Naive thymus-derived CD4-positive, alpha-beta T cell (primary cell): Measurements from ENCODE around the gene ATOH8. TPM values are rescaled to one million over a fixed set of nuclear protein-coding genes. Genes with fewer than 3 reads are reported as not detected.

Experiments used
- ATAC-seq: fragments of 150-1000 bp; cut with Tn5 transposase; 2 replicates; pipeline ENCODE4 v1.10.0; 2021; ENCODE audit warnings: mild to moderate bottlenecking, moderate library complexity
- CTCF ChIA-PET: fragments of 350-600 bp; sonication (Branson Sonifier 250); formaldehyde crosslinking; loops from one replicate; lab custom pipeline; 2021; ENCODE audit warnings: antibody characterized with exemption; lab: Charles Lee
- POLR2A ChIA-PET: fragments of 350-600 bp; sonication (Branson Sonifier 250); formaldehyde crosslinking; loops from one replicate; lab custom pipeline; 2021; ENCODE audit warnings: antibody characterized with exemption, inconsistent platforms; lab: Charles Lee
- DNase-seq, 9 donors: peaks; one replicate each; pipeline versions ENCODE4 v3.0.0 to v3.0.0-alpha.2; 2020 to 2022; ENCODE audit warnings: mixed read lengths in 1 of 9
- H3K27ac ChIP-seq: one replicate; pipeline ENCODE4 v1.7.0; 2013; ENCODE audit warnings: mild to moderate bottlenecking, low read depth, low read length, moderate library complexity
- H3K27me3 ChIP-seq, 2 donors: one replicate each; pipeline ENCODE4 v1.7.0; 2013; ENCODE audit warnings: low read length in 2 of 2, mild to moderate bottlenecking in 2 of 2, moderate library complexity in 2 of 2; ENCODE audit not compliant: control insufficient read depth in 2 of 2, insufficient read depth in 2 of 2
- H3K36me3 ChIP-seq, 3 experiments: 1 replicate in 2 of 3; 2 replicates in 1 of 3; pipeline ENCODE4 v1.7.0; 2013; ENCODE audit warnings: low read length in 3 of 3, mild to moderate bottlenecking in 3 of 3, moderate library complexity in 1 of 3; ENCODE audit not compliant: insufficient read depth in 3 of 3, control insufficient read depth in 2 of 3
- H3K4me1 ChIP-seq, 2 donors: one replicate each; pipeline ENCODE4 v1.7.0; 2013; ENCODE audit warnings: low read length in 2 of 2, mild to moderate bottlenecking in 2 of 2, moderate library complexity in 1 of 2; ENCODE audit not compliant: control insufficient read depth in 2 of 2, insufficient read depth in 2 of 2
- H3K4me3 ChIP-seq: 2 replicates; pipeline ENCODE4 v1.7.0; 2013; ENCODE audit warnings: mild to moderate bottlenecking, low read length
- H3K9me3 ChIP-seq, 3 experiments: 1 replicate in 2 of 3; 2 replicates in 1 of 3; pipeline ENCODE4 v1.7.0; 2013; ENCODE audit warnings: low read length in 3 of 3; ENCODE audit not compliant: control insufficient read depth in 2 of 3
- H3K27ac Mint-ChIP-seq, 9 donors: one replicate each; pipeline ENCODE4 v1.8.0; 2020 to 2022; ENCODE audit warnings: mixed read lengths in 9 of 9, mild to moderate bottlenecking in 8 of 9, moderate library complexity in 5 of 9, inconsistent platforms in 2 of 9
- H3K27me3 Mint-ChIP-seq, 5 donors: one replicate each; pipeline ENCODE4 v1.8.0; 2021 to 2022; ENCODE audit warnings: mixed read lengths in 5 of 5, mild to moderate bottlenecking in 1 of 5
- H3K36me3 Mint-ChIP-seq, 5 donors: one replicate each; pipeline ENCODE4 v1.8.0; 2020 to 2022; ENCODE audit warnings: mixed read lengths in 5 of 5, mild to moderate bottlenecking in 3 of 5, inconsistent platforms in 1 of 5
- H3K4me1 Mint-ChIP-seq, 7 donors: one replicate each; pipeline ENCODE4 v1.8.0; 2020 to 2022; ENCODE audit warnings: mixed read lengths in 7 of 7, mild to moderate bottlenecking in 3 of 7, inconsistent platforms in 1 of 7
- H3K4me3 Mint-ChIP-seq, 10 donors: one replicate each; pipeline ENCODE4 v1.8.0; 2020 to 2022; ENCODE audit warnings: mild to moderate bottlenecking in 10 of 10, mixed read lengths in 10 of 10, moderate library complexity in 6 of 10, inconsistent platforms in 2 of 10
- H3K9me3 Mint-ChIP-seq, 11 donors: one replicate each; pipeline ENCODE4 v1.8.0; 2020 to 2022; ENCODE audit warnings: mixed read lengths in 11 of 11, mild to moderate bottlenecking in 4 of 11, inconsistent platforms in 1 of 11, moderate library complexity in 1 of 11
- intact Hi-C, 2 donors: fragments of 100-400 bp; cut with micrococcal nuclease; formaldehyde crosslinking; loops; one replicate each; pipeline ENCODE4 v1.15.1; 2023
- polyA plus RNA-seq, 2 donors: library from polyadenylated mRNA; unstranded; fragments of 300-500 nt; fragmentation: Illumina TruSeq; gene quantifications; one replicate each; pipeline ENCODE4 v1.2.3, GENCODE V29; 2021
- total RNA-seq, 6 experiments: library from RNA in 5 of 6; stranded (reverse) in 5 of 6; gene quantifications; 1 replicate in 5 of 6; 2 replicates in 1 of 6; pipeline ENCODE4 v1.2.3 and lab custom pipeline; 2021 to 2026

Gene ATOH8
- total and polyA plus RNA-seq, 7 experiments from 2014 or later, result 0.42 to 0.73 TPM; not detected in 5

- no peak overlapping the region for H3K27ac Mint-ChIP-seq
- ATAC-seq (no peak), DNase-seq (no peak)
- peak overlapping the region in 5 of 10 donors; percentile 7 to 75 (median 57) for H3K4me3 Mint-ChIP-seq
- H3K4me1 Mint-ChIP-seq, result peaks cover 5 to 23% (median 16%) of the 10 kb centered on the region in 7 donors
- H3K36me3 Mint-ChIP-seq, result no peaks in the 10 kb centered on the region
- ChIA-PET POLR2A (no interaction called here), CTCF (no interaction called here)
- Histone ChIP-seq H3K27me3 (peaks cover 7 to 10% of the 10 kb centered on the region in 2 donors), H3K4me1 (peaks cover 9 to 13% of the 10 kb centered on the region in 2 donors), H3K4me3 (no peak overlapping the region), H3K36me3 (no peaks in the 10 kb centered on the region), H3K9me3 (no peaks in the 10 kb centered on the region), H3K27ac (no peak overlapping the region)
- H3K27me3 Mint-ChIP-seq, result peaks cover 47 to 61% (median 56%) of the 10 kb centered on the region in 5 donors
- H3K9me3 Mint-ChIP-seq, result peaks cover 0 to 2% (median 0%) of the 10 kb centered on the region in 11 donors
- intact Hi-C loops, result no loop called here
These were observed 2.4 kb downstream of the ATOH8 start for GRCh38 chr2:85756195-85756594.

GRCh38 chr2:85756822-85757435 lies 3.1 kb downstream of the ATOH8 start:
- H3K27me3 Mint-ChIP-seq, result peaks cover 40 to 54% (median 51%) of the 10 kb centered on the region in 5 donors
- DNase-seq (no peak), ATAC-seq (no peak)
- Histone ChIP-seq H3K27me3 (peaks cover 7 to 10% of the 10 kb centered on the region in 2 donors), H3K36me3 (no peaks in the 10 kb centered on the region), H3K9me3 (no peaks in the 10 kb centered on the region), H3K4me1 (peaks cover 9 to 13% of the 10 kb centered on the region in 2 donors), H3K4me3 (no peak overlapping the region), H3K27ac (no peak overlapping the region)
- intact Hi-C loops, result no loop called here
- ChIA-PET POLR2A (no interaction called here), CTCF (no interaction called here)
- H3K4me1 Mint-ChIP-seq, result peaks cover 5 to 19% (median 13%) of the 10 kb centered on the region in 7 donors
- peak overlapping the region in 6 of 10 donors; percentile 7 to 45 (median 14) for H3K4me3 Mint-ChIP-seq
- no peak overlapping the region for H3K27ac Mint-ChIP-seq
- no peaks in the 10 kb centered on the region for H3K9me3 Mint-ChIP-seq
- H3K36me3 Mint-ChIP-seq, result no peaks in the 10 kb centered on the region

GRCh38 chr2:85757860-85758259 lies 4.1 kb downstream of the ATOH8 start:
- CTCF ChIA-PET, result no interaction called here
- no peaks in the 10 kb centered on the region for H3K36me3 Mint-ChIP-seq
- no peaks in the 10 kb centered on the region for H3K36me3 ChIP-seq

GRCh38 chr2:85758361-85759256 lies 4.8 kb downstream of the ATOH8 start:
- Mint-ChIP-seq H3K36me3 (no peaks in the 10 kb centered on the region), H3K4me3 (no peak overlapping the region), H3K9me3 (no peaks in the 10 kb centered on the region), H3K27ac (no peak overlapping the region), H3K27me3 (peaks cover 36 to 46% (median 41%) of the 10 kb centered on the region in 5 donors), H3K4me1 (peaks cover 5 to 19% (median 12%) of the 10 kb centered on the region in 7 donors)
- ATAC-seq (no peak), DNase-seq (no peak)
- Histone ChIP-seq H3K4me3 (no peak overlapping the region), H3K27ac (no peak overlapping the region), H3K9me3 (no peaks in the 10 kb centered on the region), H3K27me3 (peaks cover 3 to 10% of the 10 kb centered on the region in 2 donors), H3K4me1 (peaks cover 9% of the 10 kb centered on the region in 2 donors), H3K36me3 (no peaks in the 10 kb centered on the region)
- intact Hi-C loops, result no loop called here
- ChIA-PET POLR2A (no interaction called here), CTCF (no interaction called here)

More at GRCh38 chr2:85757860-85758259, 4.1 kb downstream of the ATOH8 start:
- DNase-seq (no peak), ATAC-seq (no peak)
- Histone ChIP-seq H3K27me3 (peaks cover 7 to 10% of the 10 kb centered on the region in 2 donors), H3K27ac (no peak overlapping the region), H3K4me1 (peaks cover 9 to 13% of the 10 kb centered on the region in 2 donors), H3K4me3 (no peak overlapping the region), H3K9me3 (no peaks in the 10 kb centered on the region)
- Mint-ChIP-seq H3K27ac (no peak overlapping the region), H3K27me3 (peaks cover 36 to 50% (median 45%) of the 10 kb centered on the region in 5 donors), H3K9me3 (no peaks in the 10 kb centered on the region), H3K4me1 (peaks cover 5 to 19% (median 13%) of the 10 kb centered on the region in 7 donors), H3K4me3 (no peak overlapping the region)
- POLR2A ChIA-PET, result no interaction called here
- intact Hi-C loops, result no loop called here

GRCh38 chr2:85759257-85759613 lies 5.4 kb downstream of the ATOH8 start:
- H3K9me3 ChIP-seq, result no peaks in the 10 kb centered on the region
- no peaks in the 10 kb centered on the region for H3K36me3 ChIP-seq
- Mint-ChIP-seq H3K4me3 (no peak overlapping the region), H3K27me3 (peaks cover 37 to 45% (median 42%) of the 10 kb centered on the region in 5 donors), H3K27ac (no peak overlapping the region), H3K36me3 (no peaks in the 10 kb centered on the region), H3K4me1 (peaks cover 5 to 19% (median 12%) of the 10 kb centered on the region in 7 donors), H3K9me3 (no peaks in the 10 kb centered on the region)
- ATAC-seq (no peak), DNase-seq (no peak)
- H3K4me1 ChIP-seq, result peaks cover 9% of the 10 kb centered on the region in 2 donors
- no peak overlapping the region for H3K4me3 ChIP-seq
- ChIA-PET POLR2A (no interaction called here), CTCF (no interaction called here)
- H3K27ac ChIP-seq, result no peak overlapping the region
- peaks cover 0 to 10% of the 10 kb centered on the region in 2 donors for H3K27me3 ChIP-seq
- intact Hi-C loops, result no loop called here

- ChIA-PET CTCF (no interaction called here), POLR2A (no interaction called here)
- no peak overlapping the region for H3K4me3 ChIP-seq
- peaks cover 0 to 2% (median 0%) of the 10 kb centered on the region in 11 donors for H3K9me3 Mint-ChIP-seq
- DNase-seq, result no peak
- no peak overlapping the region for H3K27ac ChIP-seq
- peaks cover 39 to 47% (median 45%) of the 10 kb centered on the region in 5 donors for H3K27me3 Mint-ChIP-seq
- H3K4me1 Mint-ChIP-seq, result peaks cover 3 to 11% (median 5%) of the 10 kb centered on the region in 7 donors
- peaks cover 0 to 12% of the 10 kb centered on the region in 2 donors for H3K27me3 ChIP-seq
- intact Hi-C loops, result no loop called here
- peaks cover 3 to 4% of the 10 kb centered on the region in 2 donors for H3K4me1 ChIP-seq
- no peaks in the 10 kb centered on the region for H3K9me3 ChIP-seq
- no peaks in the 10 kb centered on the region for H3K36me3 Mint-ChIP-seq
- H3K27ac Mint-ChIP-seq, result no peak overlapping the region
- peak overlapping the region in 1 of 10 donors; percentile 25 for H3K4me3 Mint-ChIP-seq
- H3K36me3 ChIP-seq, result no peaks in the 10 kb centered on the region
- no peak for ATAC-seq
These were observed 6.6 kb downstream of the ATOH8 start for GRCh38 chr2:85760371-85760770.
